ENCODE measurements around the gene ATPAF1. TPM values are rescaled to one million over a fixed set of nuclear protein-coding genes. Genes with fewer than 3 reads are reported as not detected.

The ATPAF1 gene
- total and polyA plus RNA-seq, 10 of the 15 experiments (the other 5 are each of a cell fraction or from before 2014, with no cell fraction given) = 15.2 to 93.5 (median 48.4) TPM

DNA sequence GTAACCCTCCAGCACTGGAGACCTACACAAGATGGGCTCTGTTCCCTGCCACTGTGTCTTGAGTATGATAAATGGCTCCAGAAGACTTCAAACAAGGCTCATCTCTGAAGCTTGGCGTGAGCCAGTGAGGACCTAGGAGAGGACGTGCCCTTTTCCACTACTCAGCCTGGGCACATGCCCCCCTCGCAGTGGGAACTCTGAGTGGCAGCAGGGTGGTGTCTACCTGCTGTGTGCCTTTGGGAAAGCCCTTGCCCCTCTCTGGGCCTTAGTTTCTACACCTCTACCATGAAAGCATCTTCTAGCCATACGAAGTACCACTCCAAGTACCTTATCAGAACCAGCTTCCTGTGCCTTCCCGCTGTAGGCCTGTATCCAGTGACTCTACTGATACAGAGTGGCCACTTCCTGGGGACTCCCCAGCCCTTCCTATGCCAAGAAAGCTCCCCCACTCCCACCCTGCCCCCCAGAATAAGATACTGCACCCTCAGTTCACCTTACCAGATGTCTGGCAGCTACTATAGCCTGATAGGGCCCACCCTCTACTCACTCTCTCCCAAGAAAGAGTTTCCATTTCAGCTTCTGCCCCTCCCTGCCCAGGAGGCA lies 48.4 kb downstream of the ATPAF1 start:
- no peak overlapping the region for H3K4me2 ChIP-seq (ENCODE audit: control insufficient read depth, insufficient read depth)
- H4K20me1 ChIP-seq (ENCODE audit: control insufficient read depth, insufficient read depth) = no peaks in the 10 kb centered on the region
- SMC1A ChIA-PET (ENCODE audit: uncharacterized antibody, unreplicated experiment) = interaction anchor here (5.7 kb wide), 1 partner anchor 15 kb away, joined by 53 read pairs; the partner anchor contains the start of gene MKNK1
- WGBS (ENCODE audit: insufficient coverage, insufficient replicate concordance, low lambda C conversion rate, missing lambda C conversion rate) = 78% methylated on average over 5 of the region's 5 CpGs
- FAIRE-seq = no peak
- H3K9ac ChIP-seq (ENCODE audit: control insufficient read depth, insufficient read depth, low read length) = no peak overlapping the region
- no peaks in the 10 kb centered on the region for H3K27me3 ChIP-seq (replicated peaks in 1 of 2; ENCODE audit: control insufficient read depth in 2 of 2, insufficient read depth in 2 of 2, low read length in 1 of 2)
- intact Hi-C loops (cut with micrococcal nuclease; ENCODE audit: unreplicated experiment) = loop anchor here (5.0 kb wide), 2 partner anchors 48 to 98 kb away; partner anchors contain the start of genes ATPAF1 and EFCAB14
- CTCF ChIA-PET = interaction anchor here (1.0 to 1.6 kb wide), 3 partner anchors 16 to 105 kb away, joined by 3 read pairs; partner anchors contain the start of genes ATPAF1 and MKNK1
- no peaks in the 10 kb centered on the region for H3K36me3 ChIP-seq (ENCODE audit: control insufficient read depth in 2 of 2, insufficient read depth in 2 of 2, low read length in 1 of 2)
- peaks cover 12% of the 10 kb centered on the region for H3K79me2 ChIP-seq (ENCODE audit: control insufficient read depth, insufficient read depth, low read length)
- no peak for DNase-seq (ENCODE audit: low read depth, low spot score)
- RAD21 ChIA-PET (ENCODE audit: unreplicated experiment) = no interaction called here
- peaks cover 27% of the 10 kb centered on the region for H3K4me1 ChIP-seq (ENCODE audit: control insufficient read depth, insufficient read depth, low read length)
- ATAC-seq = no peak
- BruUV-seq (replicated peaks) = no TSS peak
- in situ Hi-C loops (cut with MboI) = no loop called here
- no peak for TF ChIP-seq KLF5 (IDR thresholded peaks at IDR 0.05; ENCODE audit: partially characterized antibody)
- TF ChIP-seq PML (IDR thresholded peaks at IDR 0.05; ENCODE audit: low read length) = no peak
- no peak for TF ChIP-seq ZNF217 (IDR thresholded peaks at IDR 0.05)
- no peak for TF ChIP-seq SRF (IDR thresholded peaks at IDR 0.05; ENCODE audit: low read depth in 2 of 2, low read length in 2 of 2)
- no peak for TF ChIP-seq POLR2A (IDR thresholded peaks at IDR 0.05; ENCODE audit: low read depth, low read length)
- TF ChIP-seq CREB1 (IDR thresholded peaks at IDR 0.05; ENCODE audit: low read depth) = no peak
- TF ChIP-seq, protein P1, sequence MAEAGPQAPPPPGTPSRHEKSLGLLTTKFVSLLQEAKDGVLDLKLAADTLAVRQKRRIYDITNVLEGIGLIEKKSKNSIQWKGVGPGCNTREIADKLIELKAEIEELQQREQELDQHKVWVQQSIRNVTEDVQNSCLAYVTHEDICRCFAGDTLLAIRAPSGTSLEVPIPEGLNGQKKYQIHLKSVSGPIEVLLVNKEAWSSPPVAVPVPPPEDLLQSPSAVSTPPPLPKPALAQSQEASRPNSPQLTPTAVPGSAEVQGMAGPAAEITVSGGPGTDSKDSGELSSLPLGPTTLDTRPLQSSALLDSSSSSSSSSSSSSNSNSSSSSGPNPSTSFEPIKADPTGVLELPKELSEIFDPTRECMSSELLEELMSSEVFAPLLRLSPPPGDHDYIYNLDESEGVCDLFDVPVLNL (IDR thresholded peaks at IDR 0.05; ENCODE audit: low read depth, low read length) = no peak
- TF ChIP-seq, protein P2, sequence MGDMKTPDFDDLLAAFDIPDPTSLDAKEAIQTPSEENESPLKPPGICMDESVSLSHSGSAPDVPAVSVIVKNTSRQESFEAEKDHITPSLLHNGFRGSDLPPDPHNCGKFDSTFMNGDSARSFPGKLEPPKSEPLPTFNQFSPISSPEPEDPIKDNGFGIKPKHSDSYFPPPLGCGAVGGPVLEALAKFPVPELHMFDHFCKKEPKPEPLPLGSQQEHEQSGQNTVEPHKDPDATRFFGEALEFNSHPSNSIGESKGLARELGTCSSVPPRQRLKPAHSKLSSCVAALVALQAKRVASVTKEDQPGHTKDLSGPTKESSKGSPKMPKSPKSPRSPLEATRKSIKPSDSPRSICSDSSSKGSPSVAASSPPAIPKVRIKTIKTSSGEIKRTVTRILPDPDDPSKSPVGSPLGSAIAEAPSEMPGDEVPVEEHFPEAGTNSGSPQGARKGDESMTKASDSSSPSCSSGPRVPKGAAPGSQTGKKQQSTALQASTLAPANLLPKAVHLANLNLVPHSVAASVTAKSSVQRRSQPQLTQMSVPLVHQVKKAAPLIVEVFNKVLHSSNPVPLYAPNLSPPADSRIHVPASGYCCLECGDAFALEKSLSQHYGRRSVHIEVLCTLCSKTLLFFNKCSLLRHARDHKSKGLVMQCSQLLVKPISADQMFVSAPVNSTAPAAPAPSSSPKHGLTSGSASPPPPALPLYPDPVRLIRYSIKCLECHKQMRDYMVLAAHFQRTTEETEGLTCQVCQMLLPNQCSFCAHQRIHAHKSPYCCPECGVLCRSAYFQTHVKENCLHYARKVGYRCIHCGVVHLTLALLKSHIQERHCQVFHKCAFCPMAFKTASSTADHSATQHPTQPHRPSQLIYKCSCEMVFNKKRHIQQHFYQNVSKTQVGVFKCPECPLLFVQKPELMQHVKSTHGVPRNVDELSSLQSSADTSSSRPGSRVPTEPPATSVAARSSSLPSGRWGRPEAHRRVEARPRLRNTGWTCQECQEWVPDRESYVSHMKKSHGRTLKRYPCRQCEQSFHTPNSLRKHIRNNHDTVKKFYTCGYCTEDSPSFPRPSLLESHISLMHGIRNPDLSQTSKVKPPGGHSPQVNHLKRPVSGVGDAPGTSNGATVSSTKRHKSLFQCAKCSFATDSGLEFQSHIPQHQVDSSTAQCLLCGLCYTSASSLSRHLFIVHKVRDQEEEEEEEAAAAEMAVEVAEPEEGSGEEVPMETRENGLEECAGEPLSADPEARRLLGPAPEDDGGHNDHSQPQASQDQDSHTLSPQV (IDR thresholded peaks at IDR 0.05) = no peak
- no peak for TF ChIP-seq PAX8 (IDR thresholded peaks at IDR 0.05)
- no peak for TF ChIP-seq PKNOX1 (IDR thresholded peaks at IDR 0.05)
- no peak for TF ChIP-seq NBN (IDR thresholded peaks at IDR 0.05)
- TF ChIP-seq YY1 (IDR thresholded peaks at IDR 0.05; ENCODE audit: low read depth, low read length) = no peak
- H2AFZ ChIP-seq (ENCODE audit: control insufficient read depth, low read depth, low read length) = no peak overlapping the region
- POLR2A ChIA-PET = interaction anchor here (8.8 kb wide), 1 partner anchor 16 kb away, joined by 124 read pairs; the partner anchor contains the start of gene MKNK1
- H3K4me3 ChIP-seq = no peak overlapping the region
- no peaks in the 10 kb centered on the region for H3K9me3 ChIP-seq (replicated peaks; ENCODE audit: control insufficient read depth, insufficient read depth, low read length)
- H3K27ac ChIP-seq (ENCODE audit: control insufficient read depth, insufficient read depth) = no peak overlapping the region
